ENCODE results near the gene TBC1D5. TPM values are rescaled to one million over a fixed set of nuclear protein-coding genes. Genes with fewer than 3 reads are reported as not detected.

The TBC1D5 gene
- total and polyA plus RNA-seq, 2 of the 8 experiments (the other 6 are each of a cell fraction or from before 2014, with no cell fraction given): 11.0 to 22.9 TPM

- no peaks in the 10 kb centered on the region for H3K23me2 ChIP-seq (ENCODE audit: low read depth, low read length)
- no peaks in the 10 kb centered on the region for H3K79me2 ChIP-seq (ENCODE audit: control insufficient read depth in 1 of 2, insufficient read depth in 2 of 2, low read length in 2 of 2)
- no peak overlapping the region for H2BK15ac ChIP-seq (ENCODE audit: low read length)
- H3K79me1 ChIP-seq (ENCODE audit: low read depth, low read length): no peaks in the 10 kb centered on the region
- no peaks in the 10 kb centered on the region for H3K27me3 ChIP-seq (replicated peaks in 1 of 4; ENCODE audit: control insufficient read depth in 3 of 4, extremely low read depth in 1 of 4, insufficient read depth in 3 of 4, low read length in 3 of 4)
- H3K4me2 ChIP-seq (ENCODE audit: insufficient read depth in 1 of 2, low read depth in 2 of 2, low read length in 2 of 2): no peak overlapping the region
- no peak overlapping the region for H3K23ac ChIP-seq (ENCODE audit: insufficient read length)
- H4K5ac ChIP-seq (ENCODE audit: insufficient read length, low read depth, low read length): no peak overlapping the region
- FAIRE-seq (no peak), DNase-seq (ENCODE audit: low read depth in 1 of 2, low spot score in 2 of 2) (no peak)
- H3K4ac ChIP-seq (replicated peaks; ENCODE audit: insufficient read length, low read depth, low read length): no peak overlapping the region
- H3K4me3 ChIP-seq (ENCODE audit: extremely low read depth in 1 of 4, insufficient read depth in 2 of 4, low read depth in 3 of 4, low read length in 4 of 4): no peak overlapping the region
- ChIA-PET POLR2A (ENCODE audit: partially characterized antibody) (no interaction called here), CTCF (ENCODE audit: partially characterized antibody) (interaction anchor here (0.8 to 2.0 kb wide), 7 partner anchors 17 to 180 kb away, joined by 3 to 7 read pairs (median 4); no protein-coding TSS in a partner anchor)
- H3K9ac ChIP-seq (replicated peaks in 1 of 4; ENCODE audit: extremely low read depth in 1 of 4, low read depth in 3 of 4, low read length in 3 of 4): no peak overlapping the region
- H4K91ac ChIP-seq (replicated peaks; ENCODE audit: insufficient read length, low read length): no peak overlapping the region
- no peaks in the 10 kb centered on the region for H3K4me1 ChIP-seq (replicated peaks in 1 of 4; ENCODE audit: control insufficient read depth in 3 of 4, insufficient read depth in 4 of 4, low read length in 3 of 4)
- no peak overlapping the region for H2BK20ac ChIP-seq (ENCODE audit: low read length)
- no peak overlapping the region for H2BK5ac ChIP-seq (ENCODE audit: low read depth, low read length)
- H3K14ac ChIP-seq (ENCODE audit: insufficient read length): no peak overlapping the region
- H3K36me3 ChIP-seq (ENCODE audit: control insufficient read depth in 2 of 4, insufficient read depth in 4 of 4, low read length in 3 of 4): no peaks in the 10 kb centered on the region
- H3K9me3 ChIP-seq (ENCODE audit: insufficient read depth in 2 of 2, low read depth in 1 of 2, low read length in 1 of 2): no peaks in the 10 kb centered on the region
- no peak overlapping the region for H4K8ac ChIP-seq (ENCODE audit: extremely low read depth, insufficient read depth, low read length)
- no peak overlapping the region for H2BK12ac ChIP-seq (ENCODE audit: low read depth, low read length)
- no peak overlapping the region for H3K56ac ChIP-seq (replicated peaks; ENCODE audit: insufficient read length, low read depth, low read length)
- no peak overlapping the region for H2BK120ac ChIP-seq (replicated peaks; ENCODE audit: low read depth, low read length)
- TF ChIP-seq CEBPB (IDR thresholded peaks at IDR 0.05; ENCODE audit: low read depth, low read length) (peak; percentile 62; the same call in 1 of the 2 replicates), SIX5 (IDR thresholded peaks at IDR 0.05; ENCODE audit: low read depth, low read length) (no peak), HDAC6 (IDR thresholded peaks at IDR 0.05; ENCODE audit: low read depth, low read length) (no peak)
- H3K18ac ChIP-seq (ENCODE audit: extremely low read depth, low read length): no peak overlapping the region
- no peak overlapping the region for H3K27ac ChIP-seq (ENCODE audit: low read depth, low read length)
- H2AFZ ChIP-seq (ENCODE audit: low read length): no peak overlapping the region
- 84% methylated on average over 3 of the region's 3 CpGs; no CpG with 5 or more reads in 1 of the 2 experiments for WGBS, 2 experiments (ENCODE audit: extremely low coverage in 1 of 2, insufficient coverage in 1 of 2, insufficient read length in 1 of 2, insufficient replicate concordance in 2 of 2, low coverage in 1 of 2, low lambda C conversion rate in 2 of 2, missing lambda C conversion rate in 1 of 2)
- no peaks in the 10 kb centered on the region for H4K20me1 ChIP-seq (replicated peaks in 1 of 2; ENCODE audit: control insufficient read depth in 1 of 2, insufficient read depth in 2 of 2, low read length in 2 of 2)
- no peak overlapping the region for H2AK5ac ChIP-seq (ENCODE audit: low read depth, low read length)
These were observed 529.3 kb downstream of the TBC1D5 start for GRCh38 chr3:17213102-17213501.
